Measurements from ENCODE around the gene RFX2.

DNA sequence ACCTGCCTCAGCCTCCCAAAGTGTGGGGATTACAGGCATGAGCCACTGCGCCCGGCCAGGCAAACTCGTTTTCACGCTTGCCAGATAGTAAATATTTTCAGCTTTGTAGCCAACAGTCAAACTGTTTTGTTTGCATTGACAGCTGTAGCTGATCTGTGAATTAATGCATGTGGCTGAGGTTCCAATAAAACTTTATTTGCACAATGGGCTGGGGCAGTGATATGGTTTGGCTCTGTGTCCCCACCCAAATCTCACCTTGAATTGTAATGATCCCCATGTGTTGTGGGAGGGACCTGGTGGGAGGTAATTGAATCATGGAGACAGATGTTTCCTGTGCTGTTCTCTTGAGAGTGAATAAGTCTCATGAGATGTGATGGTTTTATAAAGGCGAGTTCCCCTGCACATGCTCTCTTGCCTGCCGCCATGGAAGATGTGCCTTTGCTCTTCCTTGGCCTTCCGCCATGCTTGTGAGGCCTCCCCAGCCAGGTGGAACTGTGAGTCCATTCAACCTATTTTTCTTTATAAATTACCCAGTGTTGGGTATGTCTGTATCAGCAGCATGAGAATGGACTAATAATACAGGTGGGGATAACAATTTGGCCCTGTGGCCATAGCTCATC lies 110.0 kb downstream of the RFX2 start:
- TF ChIP-seq, protein P1, sequence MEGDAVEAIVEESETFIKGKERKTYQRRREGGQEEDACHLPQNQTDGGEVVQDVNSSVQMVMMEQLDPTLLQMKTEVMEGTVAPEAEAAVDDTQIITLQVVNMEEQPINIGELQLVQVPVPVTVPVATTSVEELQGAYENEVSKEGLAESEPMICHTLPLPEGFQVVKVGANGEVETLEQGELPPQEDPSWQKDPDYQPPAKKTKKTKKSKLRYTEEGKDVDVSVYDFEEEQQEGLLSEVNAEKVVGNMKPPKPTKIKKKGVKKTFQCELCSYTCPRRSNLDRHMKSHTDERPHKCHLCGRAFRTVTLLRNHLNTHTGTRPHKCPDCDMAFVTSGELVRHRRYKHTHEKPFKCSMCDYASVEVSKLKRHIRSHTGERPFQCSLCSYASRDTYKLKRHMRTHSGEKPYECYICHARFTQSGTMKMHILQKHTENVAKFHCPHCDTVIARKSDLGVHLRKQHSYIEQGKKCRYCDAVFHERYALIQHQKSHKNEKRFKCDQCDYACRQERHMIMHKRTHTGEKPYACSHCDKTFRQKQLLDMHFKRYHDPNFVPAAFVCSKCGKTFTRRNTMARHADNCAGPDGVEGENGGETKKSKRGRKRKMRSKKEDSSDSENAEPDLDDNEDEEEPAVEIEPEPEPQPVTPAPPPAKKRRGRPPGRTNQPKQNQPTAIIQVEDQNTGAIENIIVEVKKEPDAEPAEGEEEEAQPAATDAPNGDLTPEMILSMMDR (IDR thresholded peaks at IDR 0.05) = no peak
- TF ChIP-seq POLR2AphosphoS5 (IDR thresholded peaks at IDR 0.05) = no peak
- TF ChIP-seq POLR2A (IDR thresholded peaks at IDR 0.05) = no peak
- no peak for TF ChIP-seq EP300 (IDR thresholded peaks at IDR 0.05)
